GM19463 (cell line): ENCODE data around the gene ATXN1.
"Not testable (repeated sequence)": the region's sequence is repeated elsewhere in the genome, so short reads cannot be mapped to it uniquely, and the experiment has no call there.

ENCODE experiments used
- ATAC-seq: cut with Tn5 transposase; IDR thresholded peaks from one replicate; pipeline ENCODE4 v1.9.1; 2021; ENCODE audit warnings: mild to moderate bottlenecking, moderate library complexity; ENCODE audit not compliant: unreplicated experiment

Gene ATXN1

GRCh38 chr6:16760516-16761470, at the start of gene ATXN1:
Gene ATXN1 (minus strand): TSS chr6:16761460.
- no peak for ATAC-seq

GRCh38 chr6:16810411-16810810, 49.2 kb upstream of the ATXN1 start:
- ATAC-seq: no peak

DNA sequence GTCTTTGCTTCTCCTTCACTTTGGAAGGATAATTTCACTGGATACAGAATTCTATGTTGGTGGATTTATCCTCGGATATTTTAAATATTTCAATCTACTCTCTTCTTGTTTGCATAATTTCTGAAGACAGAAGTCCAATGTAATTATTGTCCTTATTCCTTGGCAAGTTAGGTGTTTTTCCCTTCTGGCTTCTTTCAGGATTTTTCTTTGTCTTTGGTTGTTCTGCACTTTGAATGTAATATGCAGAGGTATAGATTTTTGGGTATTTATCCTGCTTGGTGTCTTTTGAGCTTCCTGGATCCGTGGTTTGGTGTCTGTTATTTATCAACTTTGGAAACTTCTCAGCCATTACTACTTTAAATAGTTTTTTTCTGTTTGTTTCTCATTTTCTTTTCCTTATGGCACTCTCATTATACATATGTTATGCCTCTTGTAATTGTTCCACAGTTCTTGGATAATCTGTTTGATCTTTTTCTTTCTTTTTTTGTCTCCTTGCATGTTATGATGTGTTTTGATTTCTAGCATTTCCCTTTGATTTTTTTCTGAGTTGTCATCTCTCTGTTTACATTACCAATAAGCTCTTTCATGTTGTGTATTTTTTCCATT, 48.6 kb upstream of the ATXN1 start:
- ATAC-seq: no peak

GRCh38 chr6:16807956-16808355, 46.7 kb upstream of the ATXN1 start:
- no peak for ATAC-seq

- no peak for ATAC-seq
These were observed 45.1 kb upstream of the ATXN1 start for GRCh38 chr6:16806363-16806762.

- no peak for ATAC-seq
These were observed 44.1 kb upstream of the ATXN1 start for GRCh38 chr6:16805243-16805950.

DNA sequence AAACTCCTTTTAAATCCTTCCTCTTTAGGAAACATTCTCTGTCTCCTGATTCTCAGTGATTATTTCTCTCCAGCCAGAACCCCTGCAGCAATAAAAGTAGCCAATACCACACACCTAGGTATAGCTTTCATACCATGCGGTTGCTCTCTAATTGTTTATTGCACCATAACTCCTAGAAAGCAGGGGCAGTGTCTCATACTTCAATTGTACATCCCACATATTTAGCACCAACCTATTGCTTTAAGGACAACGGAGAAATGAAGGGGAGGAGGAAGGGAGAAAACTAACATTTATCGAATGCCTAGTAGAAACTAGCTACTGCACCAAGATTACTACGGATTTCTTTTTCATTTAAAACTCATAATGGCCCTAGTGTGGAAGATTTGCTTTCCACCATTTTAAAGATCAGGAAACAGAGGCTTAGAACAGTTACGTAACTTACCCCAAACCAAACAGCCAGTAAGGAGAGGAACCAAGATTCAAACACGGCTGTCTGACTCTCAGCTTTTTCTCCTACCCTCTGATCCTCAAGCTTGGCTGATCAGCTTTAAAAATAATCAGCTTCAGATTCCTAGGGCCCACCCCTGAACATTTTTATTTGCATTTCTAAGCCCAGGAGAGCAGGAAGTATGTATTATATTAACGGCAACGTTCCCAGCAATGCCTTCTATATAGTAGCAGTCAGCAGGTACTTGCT, 43.4 kb upstream of the ATXN1 start:
- no peak for ATAC-seq

DNA sequence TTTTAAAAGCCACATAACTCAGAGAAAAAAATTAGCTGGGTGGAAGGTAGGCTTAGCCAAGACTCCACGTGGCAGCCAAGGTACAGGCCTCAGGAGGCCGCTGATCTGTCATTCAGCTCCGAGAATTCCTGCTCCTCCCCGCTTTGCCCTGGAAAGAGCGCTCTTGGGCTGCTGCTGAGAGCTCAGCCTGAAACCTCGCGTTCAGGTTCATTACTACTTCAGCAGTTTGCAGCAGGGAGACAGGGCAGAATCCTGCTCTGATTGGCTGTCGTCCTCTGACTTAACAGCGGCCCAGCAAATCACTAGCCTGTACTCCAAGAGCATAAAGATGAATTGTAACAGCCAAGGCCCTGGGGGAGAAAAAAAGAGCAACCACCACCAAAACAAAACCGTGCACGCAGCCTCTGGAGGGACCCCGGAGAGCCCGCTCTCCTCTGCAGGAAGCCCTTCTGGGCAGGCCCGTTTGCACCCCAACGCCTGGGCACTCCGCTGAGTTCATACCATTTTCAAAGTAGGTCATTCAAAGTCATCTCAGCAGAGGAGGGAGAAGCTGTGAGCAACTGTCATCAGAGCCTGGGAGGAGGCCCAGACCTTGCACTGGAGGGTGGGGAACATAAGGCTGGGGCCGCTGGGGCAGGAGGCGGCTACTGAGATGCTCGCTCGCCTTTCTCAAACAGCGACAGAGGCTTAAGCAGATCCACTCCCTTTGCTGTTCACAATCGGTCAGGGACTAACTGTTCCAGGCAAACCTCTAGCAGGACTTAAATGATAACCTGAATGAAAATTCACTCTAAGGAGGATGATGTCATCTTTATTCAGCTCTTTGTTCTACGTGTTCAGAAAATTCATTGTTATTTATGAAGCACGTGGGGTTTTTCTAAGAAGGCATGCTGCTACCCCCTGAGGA, 42.3 kb upstream of the ATXN1 start:
- no peak for ATAC-seq

- no peak for ATAC-seq
These were observed 40.8 kb upstream of the ATXN1 start for GRCh38 chr6:16802071-16802470.

- ATAC-seq: no peak
These were observed 39.7 kb upstream of the ATXN1 start for GRCh38 chr6:16800942-16801341.

- ATAC-seq: no peak
These were observed 39.1 kb upstream of the ATXN1 start for GRCh38 chr6:16800341-16800740.

DNA sequence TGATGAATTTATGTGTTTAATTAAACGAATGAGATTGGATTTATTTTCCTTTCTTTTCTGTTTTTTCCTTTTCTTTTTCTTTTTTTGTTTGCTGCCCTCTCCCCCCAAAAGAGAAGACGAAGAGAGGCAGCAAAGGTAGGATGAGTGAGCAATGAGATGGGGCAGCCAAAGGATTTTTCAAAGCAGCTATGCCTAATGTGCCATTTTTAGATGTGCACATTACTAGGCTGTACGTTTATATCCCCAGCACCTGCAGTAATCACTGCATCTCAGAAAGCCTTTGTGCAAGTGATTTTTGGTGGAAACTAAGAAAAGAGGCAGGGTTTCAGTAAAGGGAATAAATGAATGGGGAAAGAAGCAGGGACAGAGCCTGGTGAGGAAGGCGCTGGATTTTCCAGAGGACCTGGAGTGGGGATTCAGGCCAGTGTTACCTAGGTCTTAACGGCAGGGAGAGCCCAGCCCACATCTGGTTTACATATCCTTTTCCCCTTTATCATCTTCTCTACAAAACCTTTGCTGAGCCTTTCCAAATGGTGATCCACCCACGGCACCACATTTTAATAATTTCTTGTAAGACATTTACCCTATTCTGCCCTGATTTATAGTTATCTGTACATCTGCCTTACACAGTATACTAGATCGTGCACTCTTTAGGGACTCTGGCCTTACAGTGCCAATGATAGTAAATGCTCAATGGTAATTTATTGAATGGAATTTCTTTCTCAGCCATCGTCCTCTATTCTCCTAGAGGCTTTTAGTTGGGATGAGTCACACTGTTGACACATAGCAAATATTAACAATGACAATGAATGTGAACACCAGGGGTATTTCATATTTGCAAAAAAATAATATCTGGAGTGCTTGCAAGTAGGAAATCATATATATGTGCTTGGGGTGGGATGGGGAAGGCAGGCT, 38.3 kb upstream of the ATXN1 start:
- no peak for ATAC-seq

DNA sequence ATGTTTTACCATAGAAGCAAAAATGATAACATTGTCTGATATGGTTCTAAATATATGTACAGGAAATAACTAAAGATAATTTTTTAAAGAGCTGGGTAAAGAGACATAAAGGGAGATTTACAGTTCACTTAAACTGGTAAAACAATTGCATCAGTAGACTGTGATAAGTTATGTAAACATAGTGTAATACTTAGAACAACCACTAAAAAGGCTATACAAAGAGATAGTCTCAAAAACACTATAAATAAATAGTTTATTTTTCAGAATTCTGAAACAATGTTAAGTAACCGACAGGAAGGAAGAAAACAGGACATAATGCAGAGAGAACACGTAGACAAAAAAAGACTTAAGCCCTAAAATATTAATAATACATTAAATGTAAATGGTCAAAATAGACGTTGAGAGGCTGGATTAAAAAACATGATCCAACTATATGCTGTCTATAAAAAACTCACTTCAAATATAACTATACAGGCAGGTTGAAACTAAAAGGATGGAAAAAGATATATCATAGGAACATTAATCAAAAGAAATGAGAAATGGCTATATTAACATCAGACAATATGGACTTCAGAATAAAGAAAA, 32.7 kb upstream of the ATXN1 start:
- no peak for ATAC-seq

DNA sequence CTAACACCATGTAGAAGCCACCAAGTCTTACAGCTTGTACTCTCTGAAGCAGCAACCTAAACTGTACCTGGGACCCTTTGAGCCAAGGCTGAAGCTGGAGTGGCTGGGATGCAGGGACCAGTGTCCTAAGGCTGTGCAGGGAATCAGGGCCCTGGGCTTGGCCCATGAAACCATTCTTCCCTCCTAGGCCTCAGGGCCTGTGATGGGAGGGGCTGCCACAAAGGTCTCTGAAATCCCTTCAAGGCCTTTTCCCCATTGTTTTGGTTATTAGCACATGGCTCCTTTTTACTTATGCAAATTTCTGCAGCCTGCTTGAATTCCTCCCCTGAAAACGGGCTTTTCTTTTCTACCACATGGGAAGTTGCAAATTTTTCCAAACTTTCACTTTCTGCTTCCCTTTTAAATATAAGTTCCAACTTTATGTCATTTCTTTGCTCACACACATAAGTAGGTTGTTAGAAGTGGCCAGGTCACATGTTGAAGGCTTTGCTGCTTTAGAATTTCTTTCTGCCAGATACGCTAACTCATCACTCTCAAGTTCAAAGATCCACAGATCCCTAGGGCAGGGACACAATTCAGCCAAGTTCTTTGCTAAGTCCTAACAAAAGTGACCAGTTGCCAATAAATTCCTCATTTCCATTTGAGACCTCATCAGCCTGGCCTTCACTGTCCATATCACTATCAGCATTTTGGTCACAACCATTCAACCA, 28.2 kb upstream of the ATXN1 start:
- ATAC-seq: no peak

DNA sequence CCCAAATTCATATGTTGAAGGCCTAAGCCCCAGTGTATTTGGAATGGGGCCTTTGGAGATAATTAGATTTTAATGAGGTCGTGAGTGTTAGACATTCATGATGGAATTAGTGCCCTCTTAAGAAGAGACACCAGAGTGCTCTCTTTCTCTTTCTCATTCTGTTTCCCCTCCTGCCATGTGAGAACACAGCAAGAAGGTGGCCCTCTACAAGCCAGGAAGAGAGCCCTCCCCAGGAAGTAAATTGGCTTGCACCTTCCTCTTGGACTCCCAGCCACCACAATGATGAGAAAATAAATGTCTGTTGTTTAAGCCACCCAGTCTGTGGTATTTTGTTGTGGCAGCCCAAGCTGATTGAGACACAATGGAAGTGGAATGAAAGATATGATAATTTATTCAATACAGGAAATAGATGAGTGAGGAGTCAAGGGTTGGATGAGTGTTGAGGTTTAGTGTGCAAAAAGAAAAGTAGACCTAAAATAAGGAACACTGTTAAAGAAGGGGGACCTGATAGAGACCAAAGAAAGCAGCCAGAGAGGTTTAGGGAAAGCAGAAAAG, 25.9 kb upstream of the ATXN1 start:
- ATAC-seq: no peak

GRCh38 chr6:16785496-16785895, 24.2 kb upstream of the ATXN1 start:
- ATAC-seq: no peak

- not testable (repeated sequence) for ATAC-seq
These were observed 23.7 kb upstream of the ATXN1 start for GRCh38 chr6:16784957-16785356.
